HK-2 (cell line): ENCODE measurements around the gene CAPN10.
A peak's percentile ranks its signal among the peaks of the same experiment; 100 is the strongest.

ENCODE experiments used
- DNase-seq: peaks from one replicate; pipeline ENCODE4 v3.0.0-alpha.2; 2018; ENCODE audit not compliant: unreplicated experiment

CAPN10 gene

DNA sequence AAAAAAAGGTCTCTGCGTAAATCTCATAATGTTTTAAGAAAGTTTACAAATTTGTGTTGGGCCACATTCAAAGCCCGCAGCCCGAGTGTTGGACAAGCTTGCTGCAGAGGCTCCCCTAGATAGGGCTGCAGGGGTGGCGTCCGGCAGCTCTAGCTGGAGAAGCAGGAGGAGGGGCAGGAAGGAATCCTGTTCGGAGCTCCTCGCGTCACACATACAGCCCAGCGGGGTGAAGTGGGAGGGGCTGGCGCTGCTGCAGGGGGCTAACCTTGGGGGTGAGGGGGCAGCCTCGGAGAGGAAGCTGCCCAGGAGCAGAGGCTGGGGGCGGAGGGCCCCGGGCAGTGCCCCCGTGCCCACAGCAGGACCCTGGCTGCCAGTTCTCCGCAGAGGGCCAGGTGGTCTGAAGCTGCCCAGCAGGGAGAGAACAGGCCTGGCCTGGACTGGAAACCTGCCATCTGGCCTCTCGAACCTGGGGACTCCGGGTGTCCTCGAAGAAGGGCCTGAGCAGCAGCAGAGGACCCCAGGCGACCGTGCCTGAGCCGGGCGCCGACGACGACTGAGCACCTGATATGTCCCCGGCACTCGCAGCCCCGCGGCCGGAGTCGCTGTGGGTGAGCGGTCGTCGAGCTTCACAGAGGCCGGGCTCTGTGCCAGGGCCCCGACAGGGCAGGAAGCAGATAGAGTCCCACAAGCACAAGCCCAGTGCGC, 36.1 kb downstream of the CAPN10 start:
- DNase-seq: no peak

DNA sequence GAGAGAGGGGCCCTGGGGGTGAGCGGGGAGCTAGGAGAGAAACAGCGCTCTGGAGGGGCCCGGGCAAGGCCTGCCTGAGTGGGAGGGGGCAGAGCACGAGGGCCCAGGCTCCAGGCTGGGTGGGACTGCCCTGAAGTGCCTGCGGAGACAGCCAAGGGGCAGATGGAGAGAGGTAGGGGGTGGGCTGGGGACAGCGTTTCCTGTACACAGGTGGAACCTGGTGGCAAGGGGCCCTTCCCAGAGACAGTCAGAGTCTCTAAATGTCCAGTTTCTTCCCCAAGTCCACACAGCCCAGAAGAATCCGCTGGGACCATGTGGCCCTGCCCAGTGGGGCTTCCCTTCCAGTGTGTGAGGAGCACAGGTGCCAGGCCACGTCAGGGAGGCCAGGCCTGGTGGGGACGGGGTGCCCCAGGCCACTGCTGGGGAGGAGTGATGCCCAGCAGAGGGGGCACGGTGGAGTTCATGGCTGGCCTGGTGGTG, 37.0 kb downstream of the CAPN10 start:
- DNase-seq: no peak

DNA sequence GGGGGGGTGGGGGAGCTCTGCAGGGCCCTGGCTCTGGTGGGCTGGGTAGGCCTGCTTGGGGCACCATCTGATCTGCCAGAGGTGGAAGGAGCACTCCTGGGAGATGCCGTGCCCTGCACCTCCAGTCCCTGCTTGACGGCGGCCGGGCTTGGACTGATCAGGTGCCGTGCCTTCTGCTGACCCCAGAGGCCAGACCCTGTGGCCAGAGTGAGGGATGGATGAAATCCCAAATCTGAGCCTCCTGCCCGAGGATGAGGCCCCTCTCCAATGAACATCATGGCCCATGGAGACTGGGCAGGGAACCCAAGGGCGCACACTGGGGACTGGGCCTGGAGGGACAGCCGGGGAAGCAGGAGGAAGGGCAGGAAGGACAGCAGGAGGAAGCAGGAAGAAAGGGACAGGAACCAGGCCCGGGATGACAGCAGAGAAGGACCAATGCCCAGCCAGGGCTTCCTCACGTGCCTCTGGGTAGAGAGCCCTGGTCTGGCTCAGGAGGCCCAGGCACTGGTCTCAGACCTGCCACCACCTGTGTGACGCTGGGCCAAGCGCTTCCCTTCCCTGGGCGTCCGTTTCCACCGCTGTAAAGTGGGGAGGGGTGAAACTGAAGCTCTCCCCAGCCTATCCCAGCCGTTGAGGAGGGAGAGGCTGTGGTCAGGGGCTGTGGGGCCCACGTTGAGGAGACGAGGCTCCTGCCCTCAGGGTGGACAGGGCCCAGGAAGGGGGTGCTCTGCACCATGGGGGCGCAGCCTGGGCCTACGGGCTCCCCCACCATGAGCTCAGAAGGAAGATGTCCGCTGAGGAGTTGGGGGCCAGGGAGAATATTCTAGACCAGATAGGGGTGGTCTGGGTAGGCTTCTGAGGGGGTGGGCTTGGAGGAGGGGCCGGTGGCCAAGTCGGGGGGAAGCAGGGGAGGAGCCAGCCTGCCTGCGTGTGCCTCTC, 37.7 kb downstream of the CAPN10 start:
- no peak for DNase-seq

- peak; percentile 82 for DNase-seq
These were observed 38.6 kb downstream of the CAPN10 start, which contains the start of gene GPR35 for GRCh38 chr2:240624950-240625621. Gene GPR35 (plus strand): TSS chr2:240625480. CDS start chr2:240629953, 4,473 bp downstream.

GRCh38 chr2:240626531-240627300, 40.2 kb downstream of the CAPN10 start:
- no peak for DNase-seq

- no peak for DNase-seq
These were observed 41.4 kb downstream of the CAPN10 start for GRCh38 chr2:240627736-240628506.

GRCh38 chr2:240628507-240628807, 41.9 kb downstream of the CAPN10 start:
- DNase-seq: no peak

DNA sequence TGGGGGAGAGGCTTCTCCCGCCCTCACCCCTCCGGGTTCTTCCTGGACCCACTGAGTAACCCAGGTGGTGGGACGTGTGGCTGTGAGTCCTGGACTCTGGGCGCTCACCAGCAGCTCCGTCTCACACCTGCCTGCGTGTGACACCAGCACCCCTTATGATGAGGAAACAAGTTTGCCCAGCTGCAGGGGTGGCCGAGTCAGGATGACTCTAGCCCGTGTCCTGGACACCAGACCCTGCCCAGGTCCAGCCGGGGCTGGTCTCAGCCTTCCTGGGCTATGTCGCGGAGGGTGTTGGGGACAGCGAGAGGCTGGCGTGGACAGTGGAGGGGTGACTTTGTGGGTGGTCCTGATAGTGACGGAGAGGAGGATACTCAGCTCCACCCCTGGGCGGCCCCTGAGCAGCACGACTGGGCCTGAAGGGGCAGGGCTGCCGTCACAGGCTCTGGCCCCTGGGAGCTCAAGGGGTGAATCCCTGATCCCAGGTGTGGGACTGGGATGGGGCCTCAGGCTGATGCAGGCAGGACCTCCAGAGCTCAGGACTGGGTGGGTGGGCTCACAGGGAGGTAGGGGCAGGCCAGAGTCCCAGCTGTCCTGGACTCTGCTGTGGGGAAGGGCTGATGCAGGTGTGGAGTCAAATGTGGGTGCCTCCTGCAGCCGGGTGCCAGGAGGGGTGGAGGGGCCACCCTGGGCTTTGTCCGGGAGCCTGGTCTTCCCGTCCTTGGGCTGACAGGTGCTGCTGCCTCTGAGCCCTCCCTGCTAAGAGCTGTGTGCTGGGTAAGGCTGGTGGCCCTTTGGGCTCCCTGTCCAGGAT, 42.5 kb downstream of the CAPN10 start:
- DNase-seq: no peak

GRCh38 chr2:240629619-240629967, 43.1 kb downstream of the CAPN10 start:
- DNase-seq: no peak

- no peak for DNase-seq
These were observed 43.6 kb downstream of the CAPN10 start for GRCh38 chr2:240629968-240630770.

DNA sequence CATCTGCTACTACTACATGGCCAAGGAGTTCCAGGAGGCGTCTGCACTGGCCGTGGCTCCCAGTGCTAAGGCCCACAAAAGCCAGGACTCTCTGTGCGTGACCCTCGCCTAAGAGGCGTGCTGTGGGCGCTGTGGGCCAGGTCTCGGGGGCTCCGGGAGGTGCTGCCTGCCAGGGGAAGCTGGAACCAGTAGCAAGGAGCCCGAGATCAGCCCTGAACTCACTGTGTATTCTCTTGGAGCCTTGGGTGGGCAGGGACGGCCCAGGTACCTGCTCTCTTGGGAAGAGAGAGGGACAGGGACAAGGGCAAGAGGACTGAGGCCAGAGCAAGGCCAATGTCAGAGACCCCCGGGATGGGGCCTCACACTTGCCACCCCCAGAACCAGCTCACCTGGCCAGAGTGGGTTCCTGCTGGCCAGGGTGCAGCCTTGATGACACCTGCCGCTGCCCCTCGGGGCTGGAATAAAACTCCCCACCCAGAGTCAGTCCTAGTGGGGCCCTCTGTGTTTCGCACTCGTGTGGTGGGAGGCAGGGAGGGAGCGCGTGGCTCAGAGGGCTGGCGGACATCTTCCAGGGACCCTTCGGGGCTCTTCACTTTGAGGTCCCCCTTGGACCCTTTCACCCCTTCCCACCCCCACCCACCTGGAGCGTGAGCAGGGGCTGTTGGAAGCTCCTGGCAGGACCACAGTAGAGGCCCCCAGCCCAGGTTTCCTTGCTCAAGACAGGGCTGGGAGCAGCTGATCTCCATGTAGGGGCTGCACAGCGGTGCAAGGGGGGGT, 44.4 kb downstream of the CAPN10 start:
- no peak for DNase-seq

- no peak for DNase-seq
These were observed 45.2 kb downstream of the CAPN10 start for GRCh38 chr2:240631548-240632305.

DNA sequence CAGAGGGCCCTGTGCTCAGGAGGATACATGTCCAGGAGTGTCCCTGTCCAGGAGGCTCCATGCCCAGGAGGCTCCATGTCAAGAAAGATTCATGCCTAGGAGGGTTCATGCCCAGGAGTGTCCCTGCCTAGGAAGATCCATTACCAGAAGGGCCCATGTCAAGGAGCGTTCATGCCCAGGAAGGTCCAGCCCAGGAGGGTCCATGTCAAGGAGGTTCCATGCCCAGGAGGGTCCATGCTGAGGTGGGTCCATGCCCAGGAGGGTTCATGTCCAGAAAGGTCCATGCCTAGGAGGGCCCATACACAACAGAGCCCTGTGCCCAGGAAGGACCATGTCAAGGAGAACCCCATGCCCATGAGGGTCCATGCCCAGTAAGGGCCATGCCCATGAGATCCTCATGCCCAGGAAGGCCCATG, 45.8 kb downstream of the CAPN10 start:
- DNase-seq: no peak

- no peak for DNase-seq
These were observed 48.8 kb downstream of the CAPN10 start for GRCh38 chr2:240635121-240635997.

GRCh38 chr2:240635998-240636547, 49.5 kb downstream of the CAPN10 start:
- DNase-seq: no peak

GRCh38 chr2:240636563-240637115, 50.1 kb downstream of the CAPN10 start:
- no peak for DNase-seq
